ENCODE results near the gene ZMYND8.
"Not testable (repeated sequence)": the region's sequence is repeated elsewhere in the genome, so short reads cannot be mapped to it uniquely, and the experiment has no call there.

Gene ZMYND8

GRCh38 chr20:47290666-47291430 is 65.7 kb downstream of the ZMYND8 start:
- no peak for ATAC-seq (ENCODE audit: insufficient read depth, low read depth)
- H4K20me1 ChIP-seq (ENCODE audit: insufficient read depth, low read length), result no peaks in the 10 kb centered on the region
- H2AFZ ChIP-seq (ENCODE audit: low read depth, low read length), result no peak overlapping the region
- H3K4me1 ChIP-seq (ENCODE audit: insufficient read depth, low read length), result no peaks in the 10 kb centered on the region
- H3K36me3 ChIP-seq (ENCODE audit: insufficient read depth, low read length), result peaks cover 89% of the 10 kb centered on the region
- no peaks in the 10 kb centered on the region; the same call in 1 of the 2 replicates for H3K79me2 ChIP-seq (ENCODE audit: insufficient read depth, low read length)
- DNase-seq, result no peak
- H3K27ac ChIP-seq (ENCODE audit: low read length), result no peak overlapping the region
- TF ChIP-seq, protein P1, sequence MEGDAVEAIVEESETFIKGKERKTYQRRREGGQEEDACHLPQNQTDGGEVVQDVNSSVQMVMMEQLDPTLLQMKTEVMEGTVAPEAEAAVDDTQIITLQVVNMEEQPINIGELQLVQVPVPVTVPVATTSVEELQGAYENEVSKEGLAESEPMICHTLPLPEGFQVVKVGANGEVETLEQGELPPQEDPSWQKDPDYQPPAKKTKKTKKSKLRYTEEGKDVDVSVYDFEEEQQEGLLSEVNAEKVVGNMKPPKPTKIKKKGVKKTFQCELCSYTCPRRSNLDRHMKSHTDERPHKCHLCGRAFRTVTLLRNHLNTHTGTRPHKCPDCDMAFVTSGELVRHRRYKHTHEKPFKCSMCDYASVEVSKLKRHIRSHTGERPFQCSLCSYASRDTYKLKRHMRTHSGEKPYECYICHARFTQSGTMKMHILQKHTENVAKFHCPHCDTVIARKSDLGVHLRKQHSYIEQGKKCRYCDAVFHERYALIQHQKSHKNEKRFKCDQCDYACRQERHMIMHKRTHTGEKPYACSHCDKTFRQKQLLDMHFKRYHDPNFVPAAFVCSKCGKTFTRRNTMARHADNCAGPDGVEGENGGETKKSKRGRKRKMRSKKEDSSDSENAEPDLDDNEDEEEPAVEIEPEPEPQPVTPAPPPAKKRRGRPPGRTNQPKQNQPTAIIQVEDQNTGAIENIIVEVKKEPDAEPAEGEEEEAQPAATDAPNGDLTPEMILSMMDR (IDR thresholded peaks at IDR 0.05; ENCODE audit: borderline replicate concordance, extremely low read depth, low read length, poor library complexity, severe bottlenecking), result no peak
- no peak overlapping the region for H3K9ac ChIP-seq (ENCODE audit: low read depth, low read length)
- H3K9me3 ChIP-seq (ENCODE audit: insufficient read depth, low read length, severe bottlenecking), result no peaks in the 10 kb centered on the region
- H3K4me3 ChIP-seq (ENCODE audit: low read depth in 1 of 2, low read length in 2 of 2), result no peak overlapping the region
- H3K27me3 ChIP-seq (ENCODE audit: insufficient read depth, low read length, poor library complexity), result no peaks in the 10 kb centered on the region
- no peak overlapping the region for H3K4me2 ChIP-seq (ENCODE audit: insufficient read depth, low read length)

DNA sequence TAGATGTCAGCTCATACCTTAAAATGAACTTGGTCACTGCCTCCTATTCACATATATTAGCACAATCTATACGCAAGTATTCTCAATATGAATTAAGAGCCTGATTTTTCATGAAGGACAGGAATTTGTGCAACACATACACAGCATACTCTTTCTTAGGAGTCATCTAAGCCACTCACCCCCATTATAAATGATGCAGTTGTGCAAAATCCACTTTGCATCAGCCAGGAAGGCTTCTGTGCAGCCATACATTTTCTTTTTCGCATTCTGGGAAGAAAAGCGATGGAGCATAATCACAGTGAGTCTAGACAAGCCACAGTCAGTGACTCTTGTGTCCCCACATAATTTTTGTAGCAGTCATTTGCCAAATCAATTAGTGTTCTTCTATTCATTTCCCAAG is 66.5 kb downstream of the ZMYND8 start:
- TF ChIP-seq, protein P1 (IDR thresholded peaks at IDR 0.05; ENCODE audit: borderline replicate concordance, extremely low read depth, low read length, poor library complexity, severe bottlenecking), result no peak
- TF ChIP-seq EZH2 (IDR thresholded peaks at IDR 0.05; ENCODE audit: borderline replicate concordance, low read depth, low read length, severe bottlenecking), result no peak
- DNase-seq, result no peak
- Histone ChIP-seq H3K79me2 (ENCODE audit: insufficient read depth, low read length) (no peaks in the 10 kb centered on the region), H3K4me2 (ENCODE audit: insufficient read depth, low read length) (no peak overlapping the region), H3K27me3 (ENCODE audit: insufficient read depth, low read length, poor library complexity) (no peaks in the 10 kb centered on the region), H2AFZ (ENCODE audit: low read depth, low read length) (no peak overlapping the region), H3K4me3 (ENCODE audit: low read depth in 1 of 2, low read length in 2 of 2) (no peak overlapping the region), H4K20me1 (ENCODE audit: insufficient read depth, low read length) (no peaks in the 10 kb centered on the region), H3K9me3 (ENCODE audit: insufficient read depth, low read length, severe bottlenecking) (no peaks in the 10 kb centered on the region), H3K27ac (ENCODE audit: low read length) (no peak overlapping the region), H3K9ac (ENCODE audit: low read depth, low read length) (no peak overlapping the region), H3K36me3 (ENCODE audit: insufficient read depth, low read length) (peaks cover 88% of the 10 kb centered on the region), H3K4me1 (ENCODE audit: insufficient read depth, low read length) (no peaks in the 10 kb centered on the region)
- no peak for ATAC-seq (ENCODE audit: insufficient read depth, low read depth)

DNA sequence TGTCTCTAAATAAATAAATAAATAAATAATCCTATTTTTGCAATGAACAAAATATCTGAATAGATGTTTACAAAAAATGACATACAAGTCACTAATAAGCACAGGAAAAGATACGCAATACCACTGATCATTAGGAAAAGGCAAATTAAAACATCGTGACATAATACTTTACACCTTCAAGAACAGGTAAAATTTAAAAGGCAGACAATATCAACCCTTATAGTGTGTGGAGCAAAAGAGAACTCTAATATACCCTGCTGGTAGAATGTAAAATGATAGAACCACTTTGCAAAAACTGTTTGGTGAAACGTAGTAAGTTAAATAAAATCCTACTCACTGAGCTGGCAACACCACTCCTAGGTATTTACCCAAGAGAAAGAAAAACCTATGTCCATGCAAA is 67.4 kb downstream of the ZMYND8 start:
- Histone ChIP-seq H3K9ac (ENCODE audit: low read depth, low read length) (no peak overlapping the region), H3K4me3 (ENCODE audit: low read depth in 1 of 2, low read length in 2 of 2) (no peak overlapping the region), H3K4me1 (ENCODE audit: insufficient read depth, low read length) (no peaks in the 10 kb centered on the region), H3K4me2 (ENCODE audit: insufficient read depth, low read length) (no peak overlapping the region), H3K79me2 (ENCODE audit: insufficient read depth, low read length) (no peaks in the 10 kb centered on the region), H2AFZ (ENCODE audit: low read depth, low read length) (no peak overlapping the region), H3K9me3 (ENCODE audit: insufficient read depth, low read length, severe bottlenecking) (no peaks in the 10 kb centered on the region), H3K27me3 (ENCODE audit: insufficient read depth, low read length, poor library complexity) (no peaks in the 10 kb centered on the region), H3K27ac (ENCODE audit: low read length) (no peak overlapping the region), H3K36me3 (ENCODE audit: insufficient read depth, low read length) (peaks cover 88% of the 10 kb centered on the region), H4K20me1 (ENCODE audit: insufficient read depth, low read length) (no peaks in the 10 kb centered on the region)
- DNase-seq, result no peak
- ATAC-seq (ENCODE audit: insufficient read depth, low read depth), result no peak
- TF ChIP-seq, protein P1 (IDR thresholded peaks at IDR 0.05; ENCODE audit: borderline replicate concordance, extremely low read depth, low read length, poor library complexity, severe bottlenecking), result no peak

DNA sequence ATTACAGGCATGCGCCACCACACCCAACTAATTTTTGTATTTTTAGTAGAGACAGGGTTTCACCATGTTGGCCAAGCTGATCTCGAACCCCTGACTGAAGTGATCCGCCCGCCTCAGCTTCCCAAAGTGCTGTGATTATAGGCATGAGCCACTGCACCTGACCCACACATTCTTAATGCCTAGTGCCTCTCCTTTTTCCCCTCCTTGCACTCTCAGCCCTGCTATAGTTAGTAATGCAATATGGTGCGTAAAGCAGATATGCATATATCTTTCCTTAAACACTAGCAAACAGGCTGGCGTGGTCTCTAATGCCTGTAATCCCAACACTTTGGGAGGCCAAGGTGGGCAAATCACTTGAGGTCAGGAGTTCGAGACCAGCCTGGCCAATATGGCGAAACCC is 68.0 kb downstream of the ZMYND8 start:
- not testable (repeated sequence) for H2AFZ ChIP-seq (ENCODE audit: low read depth, low read length); H3K9me3 ChIP-seq (ENCODE audit: insufficient read depth, low read length, severe bottlenecking); H3K79me2 ChIP-seq (ENCODE audit: insufficient read depth, low read length); H3K4me3 ChIP-seq (ENCODE audit: low read depth in 1 of 2, low read length in 2 of 2); H3K27ac ChIP-seq (ENCODE audit: low read length); H3K27me3 ChIP-seq (ENCODE audit: insufficient read depth, low read length, poor library complexity); DNase-seq; H3K4me1 ChIP-seq (ENCODE audit: insufficient read depth, low read length); H4K20me1 ChIP-seq (ENCODE audit: insufficient read depth, low read length); ATAC-seq (ENCODE audit: insufficient read depth, low read depth); H3K4me2 ChIP-seq (ENCODE audit: insufficient read depth, low read length); H3K9ac ChIP-seq (ENCODE audit: low read depth, low read length)
- peaks cover 88% of the 10 kb centered on the region for H3K36me3 ChIP-seq (ENCODE audit: insufficient read depth, low read length)

All from DND-41 (cell line).